GM19023 (cell line): ENCODE results near the gene RPE.

ENCODE experiments used
- ATAC-seq: cut with Tn5 transposase; IDR thresholded peaks from one replicate; pipeline ENCODE4 v1.9.1; 2021; ENCODE audit warnings: mild to moderate bottlenecking, moderate library complexity; ENCODE audit not compliant: unreplicated experiment

The RPE gene

DNA sequence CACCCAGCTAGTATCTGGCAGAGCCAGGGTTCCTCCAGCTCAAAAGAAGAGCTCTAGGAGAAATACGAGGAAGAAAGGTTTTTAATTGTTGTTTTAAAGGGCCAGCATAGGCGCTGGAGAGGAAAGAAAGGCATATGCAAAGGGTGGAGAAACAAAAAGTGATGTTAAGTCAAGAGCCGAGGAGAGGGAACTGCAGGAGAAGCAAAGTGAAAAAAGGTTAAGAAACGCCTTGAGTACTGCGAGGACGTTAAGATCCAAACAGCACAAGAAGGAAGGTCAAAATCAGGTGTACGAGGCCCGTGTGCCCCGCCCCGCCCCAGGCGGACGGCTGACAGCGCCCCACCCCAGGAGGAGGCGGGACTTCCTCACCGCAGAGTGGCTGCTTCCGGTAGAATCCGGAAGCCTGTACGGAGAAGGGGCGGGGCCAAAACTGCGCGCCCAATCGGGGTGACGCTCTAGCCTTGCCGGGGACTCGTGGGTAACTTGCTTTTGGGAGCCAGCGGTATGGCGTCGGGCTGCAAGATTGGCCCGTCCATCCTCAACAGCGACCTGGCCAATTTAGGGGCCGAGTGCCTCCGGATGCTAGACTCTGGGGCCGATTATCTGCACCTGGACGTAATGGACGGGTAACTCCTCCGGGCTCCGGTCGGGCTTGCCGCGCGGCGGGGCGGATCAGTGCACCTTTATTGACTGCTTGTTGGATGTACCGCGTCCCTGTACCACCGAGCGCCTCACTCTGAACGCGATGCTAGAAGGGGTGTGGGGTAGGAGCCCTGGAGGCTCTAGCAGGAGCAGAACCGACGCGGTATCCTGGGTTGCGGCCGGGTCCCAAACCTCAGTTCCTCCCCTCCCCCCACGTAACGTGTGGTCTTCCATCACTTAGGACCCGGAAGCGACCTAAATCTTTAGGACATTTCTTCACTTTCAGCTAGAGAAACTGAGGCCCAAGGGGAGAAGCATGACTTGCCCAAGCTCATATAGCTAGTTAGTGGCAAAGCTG is at the start of gene RPE:
Gene RPE (plus strand): TSS at position 481 of the 1,000 bp plus-strand sequence. CDS start 24 bp downstream, at position 505.
- ATAC-seq = peak; percentile 100

DNA sequence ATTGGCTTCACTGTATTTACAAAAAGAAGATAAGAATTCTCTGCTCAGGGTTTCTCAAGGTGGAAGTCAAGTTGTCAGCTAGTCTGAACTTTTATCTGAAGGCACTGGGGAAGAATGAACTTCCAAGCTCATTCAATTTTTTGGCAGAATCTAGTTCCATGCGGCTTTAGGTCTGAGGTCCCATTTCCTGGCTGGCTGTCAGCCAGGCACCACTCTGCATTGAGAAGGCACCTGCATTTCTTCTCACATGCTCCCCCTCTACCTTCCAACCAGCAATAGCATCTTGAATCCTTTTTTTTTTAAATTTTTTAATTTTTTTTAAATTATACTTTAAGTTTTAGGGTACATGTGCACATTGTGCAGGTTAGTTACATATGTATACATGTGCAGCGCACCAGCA is 46.2 kb upstream of the RPE start:
- ATAC-seq = no peak

DNA sequence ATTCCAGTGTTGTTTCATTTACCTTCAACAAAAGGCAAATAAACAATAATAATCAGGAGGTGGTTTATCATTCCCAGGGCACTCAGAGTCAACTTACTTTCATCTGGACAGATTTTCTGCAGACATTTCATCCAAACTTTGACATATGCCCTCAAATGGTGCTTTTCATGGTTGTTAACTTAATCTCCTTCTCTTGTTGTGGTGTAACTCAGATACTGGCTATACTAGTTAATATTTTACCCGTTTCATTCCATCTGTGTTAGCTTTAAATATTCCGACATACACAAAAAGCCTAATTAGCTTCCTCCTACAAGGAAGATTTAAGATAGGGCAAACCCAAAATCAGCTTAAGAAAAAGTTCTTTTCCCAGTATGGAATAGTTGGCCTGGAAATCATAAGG is 44.4 kb upstream of the RPE start:
- ATAC-seq = no peak

DNA sequence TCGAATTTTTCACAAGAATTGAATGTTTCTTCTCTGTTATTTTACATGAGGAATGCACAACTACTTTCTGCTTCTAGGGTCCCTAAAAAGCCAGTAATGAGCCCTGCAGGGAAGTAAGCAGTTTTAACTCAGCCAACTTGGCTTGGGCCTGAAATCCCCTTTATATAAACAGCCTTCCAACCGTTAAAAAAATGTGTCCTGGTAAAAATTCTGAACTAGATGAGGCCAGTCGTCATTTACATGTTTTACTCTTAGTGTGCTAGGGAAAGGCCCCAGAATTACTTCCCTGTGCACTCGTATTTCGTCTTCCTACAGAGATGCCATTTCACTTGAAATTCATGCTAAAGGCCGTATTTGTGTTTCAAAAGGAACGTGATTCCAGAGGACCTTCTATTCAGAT is 42.4 kb upstream of the RPE start:
- ATAC-seq = no peak

DNA sequence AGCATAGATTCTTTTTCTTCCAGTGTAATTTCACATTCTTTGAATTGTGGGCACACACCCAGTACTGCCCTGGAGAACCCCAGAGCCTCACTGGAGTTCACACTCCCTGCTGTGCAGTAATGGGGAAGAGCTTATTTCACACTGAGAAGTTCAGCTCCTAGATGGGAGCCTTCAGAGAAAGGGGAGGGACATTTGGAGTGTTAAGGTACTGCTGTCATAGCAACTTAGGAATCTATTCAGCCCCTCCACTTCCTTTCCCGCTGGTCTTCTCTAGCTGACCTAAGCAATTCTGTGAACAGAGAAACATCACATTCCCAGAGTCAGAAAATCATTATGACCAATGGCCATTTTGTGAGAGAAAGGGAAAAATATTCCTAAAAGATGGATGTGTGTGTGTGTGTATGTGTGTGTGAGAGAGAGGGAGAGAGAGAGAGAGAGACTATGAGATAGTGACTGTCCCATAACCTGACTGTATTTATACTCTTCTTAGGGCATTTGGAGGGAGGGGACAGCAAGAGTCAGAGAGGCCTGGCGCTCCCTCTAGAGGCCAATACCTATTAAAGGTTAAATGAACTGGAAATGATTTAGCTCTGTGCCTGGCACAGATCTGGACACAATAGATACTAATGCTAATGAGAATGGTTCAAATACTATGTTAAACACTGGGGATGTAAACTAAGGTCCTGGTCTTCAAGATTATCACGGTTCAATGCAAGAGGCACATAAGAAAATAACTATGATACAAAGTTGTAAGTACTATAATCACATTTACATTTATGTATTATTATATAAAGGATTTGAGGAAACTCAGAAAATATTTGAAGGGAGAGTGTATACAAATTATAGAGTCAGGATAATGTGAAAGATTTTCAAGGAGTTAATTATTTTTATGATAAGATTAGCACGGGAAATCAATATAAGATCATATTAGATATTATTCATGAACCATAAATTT is 41.5 kb upstream of the RPE start:
- peak; percentile 93 for ATAC-seq

DNA sequence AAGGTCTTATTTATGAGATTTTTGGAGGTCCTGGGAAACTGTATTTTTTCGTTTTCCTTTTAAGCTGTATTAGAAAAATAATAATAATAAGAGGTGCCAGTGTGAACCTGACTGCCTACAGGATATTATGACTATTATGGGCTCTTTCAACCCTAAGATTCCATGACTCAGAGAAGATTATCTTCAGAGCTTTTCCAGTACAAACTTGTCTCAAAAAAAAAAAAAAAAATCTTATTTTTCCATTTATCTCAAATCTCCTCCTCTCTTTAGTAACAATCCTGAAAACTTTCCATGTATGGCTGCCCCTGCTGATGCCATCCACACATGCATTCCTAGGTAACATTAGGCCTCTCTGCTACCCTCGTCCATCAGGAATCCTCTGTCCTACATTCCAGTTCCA is 36.7 kb upstream of the RPE start:
- ATAC-seq = no peak

DNA sequence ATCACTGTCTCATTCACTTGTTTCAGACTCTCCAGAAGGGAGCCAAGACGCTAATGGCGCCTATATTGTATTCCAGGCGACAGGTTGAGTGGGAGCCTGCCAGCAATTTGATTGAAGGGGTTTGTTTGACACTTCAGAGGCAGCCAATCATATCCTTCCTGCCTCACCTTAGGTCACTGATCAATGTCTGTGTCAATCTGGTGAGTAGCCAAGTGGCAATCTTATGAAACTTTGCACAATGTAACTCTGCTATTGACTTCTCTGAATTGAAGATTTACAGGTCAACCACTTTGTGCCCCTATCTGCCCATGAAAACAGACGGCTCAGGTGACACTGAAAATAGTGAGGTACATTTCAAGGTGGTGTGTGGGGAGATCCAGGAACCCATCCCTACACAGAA is 32.7 kb upstream of the RPE start:
- ATAC-seq = no peak

DNA sequence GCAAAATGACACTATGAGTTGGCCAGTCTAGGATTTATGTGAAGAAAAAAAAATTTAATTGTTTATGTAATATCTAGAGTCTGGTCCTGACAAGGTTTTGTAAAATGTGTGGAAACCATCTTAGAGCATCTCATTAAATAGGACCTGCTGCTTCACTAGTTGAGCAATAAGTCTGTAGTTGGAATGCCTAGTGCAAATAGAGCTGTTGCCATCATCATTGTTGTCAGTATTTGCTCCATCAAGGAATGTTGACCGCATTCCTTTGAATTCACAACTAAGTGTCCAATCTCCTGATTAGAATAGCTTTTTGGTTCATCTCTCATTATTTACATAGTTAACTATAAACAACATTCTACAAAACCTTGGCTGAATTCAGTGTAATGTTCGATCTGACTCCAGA is 32.2 kb upstream of the RPE start:
- no peak for ATAC-seq

DNA sequence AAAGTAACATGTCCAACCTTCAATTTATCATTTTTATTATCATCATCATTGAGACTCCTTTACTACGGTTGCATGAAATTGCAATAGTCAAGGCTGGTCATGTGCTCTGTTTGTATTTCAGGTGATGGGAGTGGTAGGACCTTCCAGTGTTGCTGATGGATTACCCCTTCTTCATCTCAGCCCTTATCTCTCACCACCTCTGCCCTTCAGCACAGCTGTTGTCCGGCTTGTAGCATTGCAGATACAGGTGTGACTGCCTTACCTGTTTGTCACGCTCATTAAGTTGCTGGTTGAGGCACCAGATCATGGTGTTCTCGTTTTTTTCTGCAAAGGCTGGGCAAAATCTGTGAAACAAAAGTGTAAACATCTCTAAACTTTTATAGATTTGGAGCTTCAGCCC is 31.7 kb upstream of the RPE start:
- ATAC-seq = no peak

DNA sequence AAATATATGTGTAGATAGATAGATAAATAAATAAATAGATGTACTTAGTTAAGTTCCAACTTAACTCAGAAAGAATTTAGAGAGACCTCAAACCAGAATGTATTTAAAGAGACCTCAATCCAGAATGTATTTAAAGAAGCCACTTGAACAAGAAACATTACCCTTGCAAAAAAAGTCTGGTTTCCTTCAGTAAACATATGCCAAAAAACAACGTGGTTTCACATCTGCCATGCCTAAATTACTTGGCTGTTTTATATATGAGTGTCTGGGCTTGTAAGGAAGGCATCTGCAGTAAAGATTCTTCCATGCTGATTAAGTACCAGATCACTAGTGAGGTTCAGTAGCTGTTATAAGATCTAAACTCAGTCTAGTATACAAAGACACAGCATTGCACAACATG is 29.1 kb upstream of the RPE start:
- no peak for ATAC-seq

DNA sequence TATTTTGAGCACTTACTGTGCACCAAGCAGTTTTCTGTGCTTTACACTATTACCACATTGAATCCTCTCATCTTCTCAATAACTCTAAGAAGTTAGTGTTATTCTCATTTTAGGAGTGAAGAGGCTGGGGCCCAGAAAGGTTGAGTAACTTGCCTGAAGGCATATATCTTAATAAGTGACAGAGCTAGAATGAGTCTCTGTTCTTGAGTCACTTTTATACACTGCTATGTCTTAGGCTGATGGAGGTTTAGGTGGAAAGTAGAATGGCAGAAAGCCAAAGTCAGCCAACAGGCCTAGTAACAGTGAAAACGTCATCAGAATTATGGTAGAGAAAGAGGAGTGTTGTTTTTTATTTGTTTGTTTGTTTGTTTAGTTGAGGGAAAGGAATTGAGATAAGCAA is 27.9 kb upstream of the RPE start:
- ATAC-seq = no peak

DNA sequence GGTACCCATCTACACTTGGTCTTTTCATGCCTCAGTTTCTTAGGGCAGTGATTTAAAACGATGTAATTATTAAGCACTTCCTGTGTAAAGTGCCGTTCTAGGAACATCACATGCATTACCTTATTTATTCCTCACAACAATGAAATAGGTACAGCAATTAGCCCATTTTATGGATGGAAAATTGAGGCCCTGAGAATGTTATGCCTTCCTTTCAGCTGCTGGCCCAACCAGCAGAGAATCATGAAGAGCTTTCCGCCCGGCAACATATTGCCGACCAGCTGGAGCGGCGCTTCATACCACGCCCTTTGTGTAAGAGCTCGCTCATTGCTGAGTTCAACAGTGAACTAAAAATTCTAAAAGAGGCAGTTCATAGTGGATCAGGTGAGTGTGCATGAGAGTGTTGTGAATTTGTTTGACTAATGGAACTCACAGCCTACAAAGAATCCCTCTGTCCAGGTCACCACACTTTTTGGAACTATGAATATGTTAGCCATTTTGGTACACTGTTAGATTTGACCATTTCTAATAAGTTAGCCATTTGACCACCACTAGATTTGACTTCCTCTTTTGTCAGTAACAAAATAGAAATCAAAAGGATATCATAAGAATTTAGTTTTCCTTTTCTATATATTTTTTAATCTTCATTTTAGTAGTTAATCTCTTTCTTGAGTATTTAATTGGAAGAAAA is 25.6 kb upstream of the RPE start:
- ATAC-seq = peak; percentile 49

DNA sequence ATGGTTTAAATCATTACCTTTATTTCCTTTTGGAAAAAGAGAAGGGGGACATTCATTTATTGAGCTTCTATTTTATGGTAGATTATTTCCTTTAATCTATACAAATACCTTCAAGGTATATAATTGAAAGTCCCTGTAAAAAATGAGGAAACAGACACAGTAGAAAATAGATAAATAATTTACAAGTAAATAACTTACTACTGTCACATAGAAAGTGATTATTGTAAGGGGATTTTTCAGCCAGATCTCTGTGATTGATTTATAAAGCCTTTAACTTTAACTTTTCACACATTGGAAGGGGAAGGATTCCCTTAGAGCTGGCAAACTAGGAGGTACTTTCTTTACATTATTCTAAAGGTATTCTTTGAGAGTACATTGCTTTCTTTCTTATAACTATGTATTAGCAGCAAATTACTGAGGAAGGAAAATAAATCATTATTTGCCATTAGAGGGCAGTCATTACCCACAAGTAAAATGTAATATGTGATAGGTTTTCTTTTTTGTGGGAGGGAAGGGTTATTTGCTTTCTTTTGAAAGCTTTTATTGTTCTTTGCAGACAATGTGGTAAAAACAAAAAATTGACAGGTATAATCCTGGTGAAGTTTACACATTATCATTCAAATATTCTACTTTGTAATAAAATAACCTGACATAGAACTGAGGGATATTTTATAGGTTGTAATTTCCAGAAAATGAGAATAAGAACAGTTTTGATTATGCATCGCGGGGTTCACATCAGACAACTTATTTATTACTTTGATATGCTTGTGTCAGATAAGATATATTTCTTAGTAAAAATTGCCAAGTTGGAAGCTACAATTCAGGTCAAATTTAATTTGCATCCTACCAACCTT is 24.8 kb upstream of the RPE start:
- no peak for ATAC-seq

DNA sequence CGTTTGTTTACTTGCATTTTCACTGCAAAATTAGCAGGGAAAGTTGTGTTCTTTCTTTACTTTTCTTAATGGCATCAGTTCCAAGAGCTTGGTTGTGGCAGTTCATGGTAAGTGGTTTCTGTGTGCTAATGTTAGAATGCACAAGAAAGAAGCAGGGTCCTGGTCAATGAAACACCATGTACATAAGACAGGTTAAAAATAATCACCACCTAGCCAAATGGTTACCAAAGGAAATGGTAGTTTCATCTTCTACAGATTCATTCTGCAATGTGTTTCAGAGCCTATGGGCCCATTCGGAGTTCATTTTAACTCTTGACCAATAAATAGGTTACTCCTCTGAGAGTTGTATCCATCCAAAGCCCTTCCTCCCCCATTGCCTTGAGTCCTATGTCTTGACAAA is 18.1 kb upstream of the RPE start:
- ATAC-seq = no peak

DNA sequence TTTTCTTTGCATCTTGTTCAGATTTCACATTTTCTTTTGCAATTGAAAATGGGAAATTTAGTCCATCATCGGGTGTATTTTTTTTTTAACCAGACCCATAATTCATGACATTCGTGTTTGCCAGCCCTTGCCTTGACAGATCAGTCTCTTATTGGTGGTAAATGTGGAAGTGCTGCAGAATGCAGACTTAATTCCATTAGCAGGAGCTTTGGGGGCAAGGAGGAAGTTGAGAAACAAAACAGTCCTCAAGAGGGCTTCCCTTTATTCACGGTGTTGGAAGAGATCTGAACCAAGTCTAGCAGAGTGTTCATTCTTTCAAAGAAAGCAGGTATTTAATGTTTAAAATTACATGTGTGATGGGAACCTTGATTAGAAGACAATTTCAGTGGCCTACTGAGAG is 16.6 kb upstream of the RPE start:
- ATAC-seq = no peak

DNA sequence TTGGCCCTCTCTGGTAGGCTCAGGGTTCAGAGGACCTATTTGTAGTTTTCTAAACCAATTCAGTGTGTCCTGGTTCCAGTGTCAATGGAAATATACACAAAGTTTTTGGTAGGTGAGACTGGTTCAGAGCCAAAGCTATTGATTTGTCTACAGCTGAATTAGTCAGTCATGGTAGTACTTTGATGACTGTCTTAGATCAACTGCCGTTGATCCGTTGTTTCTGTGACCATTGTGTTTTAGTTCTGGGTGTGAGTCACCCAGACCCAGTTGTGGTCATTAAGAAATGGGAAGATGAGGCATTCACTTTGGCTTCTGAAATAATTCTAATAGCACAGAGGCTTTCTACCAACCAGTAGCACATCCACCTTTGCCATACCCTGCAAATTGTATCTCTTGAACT is 16.0 kb upstream of the RPE start:
- ATAC-seq = no peak

DNA sequence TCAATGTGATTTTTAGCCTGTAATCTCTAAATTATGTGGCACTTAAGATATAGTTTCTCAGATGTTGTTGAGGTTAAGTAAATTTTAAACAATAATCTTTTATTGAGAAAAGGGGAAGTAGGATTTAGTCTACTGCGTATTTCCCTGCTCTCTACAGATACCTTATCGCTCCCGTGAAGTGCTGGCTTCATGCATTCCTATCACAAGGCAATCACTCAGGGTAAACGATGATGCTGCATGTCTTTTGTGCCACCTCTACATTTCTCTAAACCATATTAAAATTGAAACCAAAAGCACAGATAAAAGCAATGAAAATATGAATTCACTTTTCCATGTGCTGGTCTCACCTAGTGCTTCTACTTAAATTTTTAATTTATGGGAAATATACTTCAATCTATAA is 14.4 kb upstream of the RPE start:
- ATAC-seq = no peak

DNA sequence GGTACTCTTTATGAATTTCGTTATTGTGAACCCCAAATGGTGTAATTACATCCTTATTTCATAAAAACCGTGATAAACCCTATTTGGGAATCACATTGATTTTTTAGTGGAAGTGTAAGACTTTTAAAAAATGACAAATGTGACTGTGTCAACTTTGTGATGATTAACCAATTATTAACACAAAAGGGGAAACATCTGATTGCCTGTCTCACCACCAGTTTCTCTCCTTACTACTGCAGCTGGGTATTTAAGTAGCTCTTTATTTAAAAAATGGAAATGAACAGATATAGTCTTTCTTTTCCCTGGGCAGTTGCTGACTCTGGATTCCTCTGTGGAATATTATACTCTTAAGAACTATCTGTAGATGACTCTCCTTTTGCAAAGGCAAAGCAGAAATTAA is 11.6 kb upstream of the RPE start:
- no peak for ATAC-seq

DNA sequence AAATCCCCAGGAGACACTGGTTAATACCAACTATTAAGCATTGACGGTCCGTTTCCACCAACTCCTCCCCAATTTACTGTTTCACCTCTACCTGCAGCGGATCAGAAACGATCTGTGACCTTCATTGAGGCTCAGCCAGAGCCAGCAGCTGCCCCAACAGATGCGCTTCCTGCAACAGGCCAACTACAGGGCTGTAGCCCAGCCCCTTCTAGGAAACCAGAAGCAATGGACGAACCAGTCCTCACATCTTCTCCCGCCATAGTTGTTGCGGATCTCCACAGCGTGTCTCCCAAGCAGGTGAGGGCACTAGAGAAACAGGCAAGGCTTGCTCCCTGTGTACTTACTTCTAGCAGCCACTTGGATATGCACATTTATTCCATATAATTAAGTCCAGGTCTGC is 8.5 kb upstream of the RPE start:
- no peak for ATAC-seq

DNA sequence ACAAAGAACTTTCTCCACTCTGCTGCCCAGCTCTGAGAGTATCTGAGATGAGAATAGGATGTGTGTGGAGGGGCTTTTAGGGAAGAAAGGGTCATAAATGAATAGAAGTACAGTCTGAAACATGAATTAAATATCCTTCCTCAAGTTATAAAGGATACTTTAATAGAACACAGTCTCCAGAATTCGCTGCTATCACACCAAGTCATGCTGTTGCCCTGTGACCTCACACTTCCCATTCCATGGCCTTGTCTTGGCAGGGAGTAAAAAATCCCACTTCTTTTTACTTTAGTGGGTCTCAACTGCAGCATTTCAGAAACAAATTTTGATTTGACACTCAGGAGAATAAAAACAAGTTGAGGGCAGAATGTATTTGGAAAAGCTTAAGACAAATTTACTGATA is 3.8 kb upstream of the RPE start:
- ATAC-seq = no peak
